Epithelial cell of esophagus (primary cell): ENCODE data around the gene REPS2.

ENCODE experiments used
- DNase-seq: peaks from one replicate; pipeline ENCODE4 v3.0.0; 2010; ENCODE audit warnings: low read depth
- H3K4me3 ChIP-seq: 2 replicates; pipeline ENCODE4 v1.5.1; 2011; ENCODE audit warnings: mild to moderate bottlenecking, low read length, control low read depth
- TF ChIP-seq, protein P1 (sequence below): IDR thresholded peaks from 2 replicates; pipeline ENCODE4 v1.5.1; 2011; ENCODE audit warnings: low read depth, mild to moderate bottlenecking, low read length, control low read depth, inconsistent platforms; ENCODE audit not compliant: insufficient read depth; ENCODE audit errors: missing control alignments

REPS2 gene

DNA sequence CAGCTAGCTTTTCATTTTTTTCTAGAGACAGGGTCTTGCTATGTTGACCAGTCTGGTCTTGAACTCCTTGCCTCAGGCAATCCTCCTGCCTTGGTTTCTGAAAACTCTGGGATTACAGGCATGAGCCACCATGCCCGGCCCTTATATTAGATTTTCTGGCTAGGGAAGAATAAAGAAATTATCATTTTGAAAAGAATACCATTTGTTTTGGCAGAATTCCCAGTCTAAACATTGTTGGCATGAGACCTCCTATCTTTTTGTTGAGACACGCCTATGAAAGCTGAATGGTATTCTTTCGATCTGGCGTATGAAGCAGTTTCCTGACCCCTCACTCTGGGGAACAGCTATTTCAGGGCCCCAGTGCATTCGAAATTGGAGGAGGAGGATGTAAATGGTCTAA is 107.0 kb downstream of the REPS2 start:
- TF ChIP-seq, protein P1, sequence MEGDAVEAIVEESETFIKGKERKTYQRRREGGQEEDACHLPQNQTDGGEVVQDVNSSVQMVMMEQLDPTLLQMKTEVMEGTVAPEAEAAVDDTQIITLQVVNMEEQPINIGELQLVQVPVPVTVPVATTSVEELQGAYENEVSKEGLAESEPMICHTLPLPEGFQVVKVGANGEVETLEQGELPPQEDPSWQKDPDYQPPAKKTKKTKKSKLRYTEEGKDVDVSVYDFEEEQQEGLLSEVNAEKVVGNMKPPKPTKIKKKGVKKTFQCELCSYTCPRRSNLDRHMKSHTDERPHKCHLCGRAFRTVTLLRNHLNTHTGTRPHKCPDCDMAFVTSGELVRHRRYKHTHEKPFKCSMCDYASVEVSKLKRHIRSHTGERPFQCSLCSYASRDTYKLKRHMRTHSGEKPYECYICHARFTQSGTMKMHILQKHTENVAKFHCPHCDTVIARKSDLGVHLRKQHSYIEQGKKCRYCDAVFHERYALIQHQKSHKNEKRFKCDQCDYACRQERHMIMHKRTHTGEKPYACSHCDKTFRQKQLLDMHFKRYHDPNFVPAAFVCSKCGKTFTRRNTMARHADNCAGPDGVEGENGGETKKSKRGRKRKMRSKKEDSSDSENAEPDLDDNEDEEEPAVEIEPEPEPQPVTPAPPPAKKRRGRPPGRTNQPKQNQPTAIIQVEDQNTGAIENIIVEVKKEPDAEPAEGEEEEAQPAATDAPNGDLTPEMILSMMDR: no peak
- H3K4me3 ChIP-seq: no peak overlapping the region
- peak; percentile 47 for DNase-seq

DNA sequence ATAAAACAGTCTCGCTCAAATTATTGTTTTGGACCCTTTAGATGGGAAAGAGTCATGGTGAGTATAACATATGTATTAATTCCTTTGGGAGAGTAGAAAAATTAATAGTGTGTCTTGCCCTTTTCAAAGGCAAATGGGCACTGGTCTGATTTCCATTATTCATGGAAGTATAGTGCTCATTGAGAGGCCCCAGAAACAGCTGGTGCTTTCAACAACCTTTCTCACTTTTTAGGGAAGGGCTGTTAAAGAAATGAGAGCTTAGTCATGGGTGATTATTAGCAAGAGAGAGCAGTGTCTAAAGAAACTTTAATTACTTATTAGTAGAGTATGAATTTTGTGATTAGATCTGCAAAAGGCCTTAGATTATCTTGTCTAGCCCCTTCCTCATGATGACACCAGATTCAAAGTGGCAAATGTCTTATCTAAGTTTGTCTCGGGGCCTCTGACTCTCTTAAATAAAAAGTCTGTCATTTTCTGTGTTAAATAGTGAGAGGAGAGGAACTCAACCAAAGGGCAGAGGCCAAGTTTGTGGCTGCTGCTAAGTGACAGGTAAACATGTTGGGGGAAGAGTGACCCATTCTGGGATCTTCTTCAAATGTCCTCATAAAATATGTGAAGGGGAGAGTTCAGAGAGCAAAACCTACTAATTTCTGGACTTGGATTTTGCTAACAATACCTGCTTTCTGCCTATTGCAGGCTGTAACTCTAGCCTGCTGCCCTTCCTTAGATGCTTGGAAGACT is 110.6 kb downstream of the REPS2 start:
- no peak overlapping the region for H3K4me3 ChIP-seq
- TF ChIP-seq, protein P1: no peak
- DNase-seq: no peak

DNA sequence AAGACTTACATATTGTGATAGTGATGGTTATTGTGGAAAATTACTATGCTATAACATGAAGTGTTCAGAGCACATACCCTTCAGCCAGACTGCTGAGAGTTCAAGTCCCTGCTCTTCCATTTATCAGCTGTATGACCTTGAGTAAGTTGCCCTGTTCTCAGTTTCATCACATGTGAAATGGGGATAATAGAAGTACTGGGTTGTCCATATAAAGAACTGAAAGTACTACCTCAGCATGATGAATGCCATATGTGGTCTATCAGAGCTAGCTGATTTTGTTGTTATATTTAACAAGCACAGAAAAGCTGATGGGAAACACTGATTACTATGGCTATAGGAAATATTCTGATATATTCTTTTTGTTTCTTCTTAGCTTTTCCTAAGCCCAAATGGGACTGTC is 115.6 kb downstream of the REPS2 start:
- DNase-seq: no peak
- no peak overlapping the region for H3K4me3 ChIP-seq
- TF ChIP-seq, protein P1: no peak

DNA sequence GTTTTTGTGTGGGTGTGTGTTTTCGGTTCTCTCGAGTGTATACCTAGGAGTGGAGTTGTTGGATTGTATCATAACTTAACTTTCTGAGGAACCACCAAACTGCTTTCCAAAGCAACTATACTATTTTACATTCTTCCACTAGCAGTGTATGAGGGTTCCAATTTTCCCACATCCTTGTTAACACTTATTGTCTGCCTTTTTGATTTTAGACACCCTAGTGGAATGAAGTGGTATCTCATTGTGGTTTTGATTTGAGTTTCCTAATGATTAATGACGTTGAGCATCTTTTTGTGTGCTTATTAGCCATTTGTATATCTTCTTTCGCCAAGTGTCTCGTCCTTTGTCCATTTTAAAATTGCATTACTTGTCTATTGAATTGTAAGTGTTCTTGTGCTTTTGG is 118.6 kb downstream of the REPS2 start:
- TF ChIP-seq, protein P1: no peak
- DNase-seq: no peak

DNA sequence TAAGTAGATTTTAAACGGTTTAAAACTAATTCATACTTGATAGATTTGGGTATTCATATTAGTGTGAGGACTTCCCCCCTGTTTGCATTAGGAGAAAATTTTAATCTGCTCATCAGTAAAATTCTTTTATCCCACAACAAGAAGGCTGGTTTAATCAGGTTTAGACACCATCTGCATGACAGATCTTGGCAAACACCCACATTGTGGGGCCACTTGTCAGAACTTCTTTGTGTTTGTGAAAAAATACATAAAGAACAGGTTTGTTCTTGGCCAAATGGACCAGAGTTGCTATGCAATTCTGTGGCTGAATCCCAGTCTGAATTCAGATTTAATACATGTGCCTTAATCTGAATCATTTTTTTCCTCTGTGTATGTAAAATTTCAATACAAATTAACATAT is 121.1 kb downstream of the REPS2 start:
- peak; percentile 13 for DNase-seq
- no peak overlapping the region for H3K4me3 ChIP-seq
- TF ChIP-seq, protein P1: no peak

More for the DNA sequence above, 118.6 kb downstream of the REPS2 start:
- no peak overlapping the region for H3K4me3 ChIP-seq

DNA sequence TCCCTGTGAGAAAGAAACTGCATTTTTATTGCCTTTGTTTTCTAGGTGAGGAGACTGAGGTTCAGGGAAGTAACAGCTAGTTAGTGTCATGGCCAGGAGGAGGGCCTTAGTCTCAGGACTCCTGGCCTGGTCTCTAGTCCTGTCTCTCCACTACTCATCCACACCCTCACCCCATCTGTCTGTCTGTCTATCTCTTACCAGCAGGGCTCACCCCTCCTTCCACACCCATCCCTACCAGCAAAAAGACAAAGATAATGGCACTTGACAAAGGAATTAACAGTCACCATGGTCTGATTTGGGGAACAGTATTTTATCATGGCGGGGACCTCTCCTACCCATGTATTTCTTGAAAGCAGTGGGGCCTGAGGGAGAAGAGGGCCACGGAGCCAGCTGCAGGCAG is 125.8 kb downstream of the REPS2 start:
- no peak overlapping the region for H3K4me3 ChIP-seq
- TF ChIP-seq, protein P1: no peak
- DNase-seq: no peak

DNA sequence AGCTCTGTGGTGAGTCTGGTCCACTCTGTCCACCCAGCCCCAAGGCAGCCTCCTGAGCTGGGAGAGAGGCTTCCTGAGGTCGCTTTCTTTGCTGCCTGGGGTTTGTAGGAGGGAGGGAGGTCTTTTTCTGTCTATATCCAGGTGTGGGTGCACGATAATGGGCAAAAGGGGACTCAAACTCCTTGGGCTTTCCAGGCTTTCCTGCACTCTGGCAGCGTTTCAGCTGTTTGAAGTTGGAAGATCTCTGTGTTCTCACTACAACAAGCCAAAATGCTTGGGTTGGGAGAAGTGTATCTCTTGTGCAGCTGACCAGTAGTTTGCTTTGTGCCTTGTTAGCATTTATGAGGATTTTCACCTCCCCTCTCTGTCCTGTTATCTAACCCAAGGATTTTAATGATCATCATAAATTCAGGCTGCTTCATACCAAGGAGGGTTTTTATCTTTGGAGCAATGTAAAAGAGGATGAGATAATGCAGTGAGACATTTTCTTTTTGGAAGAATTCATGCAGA is 126.3 kb downstream of the REPS2 start:
- DNase-seq: no peak
- TF ChIP-seq, protein P1: no peak
- H3K4me3 ChIP-seq: no peak overlapping the region
